NCI-H2107 treated with DMSO at 0.1 percent for 48 hours (cell line): ENCODE results near the gene AHCYL2.
"Not testable (repeated sequence)": the region's sequence is repeated elsewhere in the genome, so short reads cannot be mapped to it uniquely, and the experiment has no call there.

Experiments used
- DNase-seq: peaks from one replicate; lab custom pipeline; 2025; ENCODE audit not compliant: unreplicated experiment; lab: John Stamatoyannopoulos, UW

Gene AHCYL2

DNA sequence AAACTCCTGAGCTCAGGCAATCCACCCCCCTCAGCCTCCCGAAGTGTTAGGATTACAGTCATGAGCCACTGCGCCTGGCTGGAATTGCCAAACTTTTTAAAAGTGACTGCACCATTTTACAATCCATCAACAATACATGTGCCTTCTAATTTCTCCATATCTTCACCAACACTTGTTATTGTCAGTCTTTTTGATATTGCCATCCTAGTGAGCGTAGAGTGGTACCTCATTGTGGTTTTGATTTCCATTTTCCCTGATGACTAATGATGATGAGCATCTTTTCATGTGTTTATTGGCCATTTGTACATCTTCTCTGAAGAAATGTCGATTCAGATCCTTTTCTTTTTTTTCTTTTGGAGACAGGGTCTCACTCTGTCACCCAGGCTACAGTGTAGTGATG, 187.7 kb downstream of the AHCYL2 start:
- no peak for DNase-seq

- no peak for DNase-seq
These were observed 192.2 kb downstream of the AHCYL2 start for GRCh38 chr7:129417073-129417472.

GRCh38 chr7:129421717-129422250, 197.0 kb downstream of the AHCYL2 start:
- no peak for DNase-seq

DNA sequence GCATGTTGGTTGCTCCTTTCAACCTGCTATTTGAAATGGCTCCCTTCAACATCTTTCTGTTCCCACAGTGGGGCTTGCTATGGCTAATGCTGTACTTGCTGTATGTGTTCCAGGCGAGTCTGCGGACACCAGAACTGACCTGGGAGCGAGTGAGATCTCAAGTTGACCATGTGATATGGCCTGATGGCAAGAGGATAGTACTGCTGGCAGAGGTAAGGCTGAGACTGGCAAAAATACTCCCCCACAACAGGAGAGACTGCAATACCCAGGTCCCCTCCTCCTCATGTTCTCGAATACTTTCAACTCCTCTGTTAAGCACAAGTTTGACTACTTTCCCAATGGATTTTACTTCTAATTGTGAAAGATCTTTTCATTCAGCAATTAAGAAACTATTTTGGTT, 197.9 kb downstream of the AHCYL2 start:
- DNase-seq = no peak

- DNase-seq = no peak
These were observed 199.0 kb downstream of the AHCYL2 start for GRCh38 chr7:129423700-129424410.

DNA sequence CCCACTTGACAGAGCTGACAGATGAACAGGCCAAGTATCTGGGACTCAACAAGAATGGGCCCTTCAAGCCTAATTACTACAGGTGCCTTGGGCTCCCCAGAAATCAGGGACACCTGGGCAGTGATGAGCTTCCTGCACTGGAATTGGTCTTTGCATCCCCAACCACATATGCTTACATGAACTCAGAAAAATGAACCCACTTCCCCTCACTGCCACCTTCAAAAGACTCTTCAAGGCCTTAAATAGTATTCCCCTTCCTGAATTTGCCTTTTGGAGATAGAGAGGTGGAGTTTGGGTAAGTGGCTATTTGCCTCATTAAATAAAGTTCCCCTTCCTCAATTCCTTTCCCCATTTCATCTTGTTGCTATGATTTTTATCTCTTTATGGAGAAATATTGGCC, 201.7 kb downstream of the AHCYL2 start:
- DNase-seq = no peak

DNA sequence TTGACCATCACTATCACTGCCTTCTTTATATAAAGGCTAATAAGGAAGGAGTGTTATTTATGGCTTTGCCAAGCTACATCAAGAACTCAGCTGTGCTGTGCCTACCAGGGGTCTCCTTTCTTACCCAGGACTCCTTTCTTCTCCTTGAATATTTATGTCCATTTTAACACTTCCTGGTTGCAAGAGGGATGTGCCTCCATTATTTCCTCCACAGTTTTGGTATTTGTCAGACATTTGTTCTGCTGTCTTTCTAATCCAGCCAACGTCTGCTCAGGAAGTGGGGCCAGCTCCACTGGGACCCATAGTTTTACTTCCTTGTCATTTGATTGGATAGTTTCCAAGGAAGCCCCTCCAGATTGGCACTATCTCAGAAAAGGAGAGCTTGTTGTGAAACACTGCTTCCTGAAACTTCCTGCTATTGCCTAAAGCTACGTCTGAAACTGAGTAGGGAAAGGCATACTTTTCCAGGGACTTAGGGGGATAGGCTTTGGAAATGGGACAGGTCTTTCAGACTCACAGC, 202.8 kb downstream of the AHCYL2 start:
- no peak for DNase-seq

DNA sequence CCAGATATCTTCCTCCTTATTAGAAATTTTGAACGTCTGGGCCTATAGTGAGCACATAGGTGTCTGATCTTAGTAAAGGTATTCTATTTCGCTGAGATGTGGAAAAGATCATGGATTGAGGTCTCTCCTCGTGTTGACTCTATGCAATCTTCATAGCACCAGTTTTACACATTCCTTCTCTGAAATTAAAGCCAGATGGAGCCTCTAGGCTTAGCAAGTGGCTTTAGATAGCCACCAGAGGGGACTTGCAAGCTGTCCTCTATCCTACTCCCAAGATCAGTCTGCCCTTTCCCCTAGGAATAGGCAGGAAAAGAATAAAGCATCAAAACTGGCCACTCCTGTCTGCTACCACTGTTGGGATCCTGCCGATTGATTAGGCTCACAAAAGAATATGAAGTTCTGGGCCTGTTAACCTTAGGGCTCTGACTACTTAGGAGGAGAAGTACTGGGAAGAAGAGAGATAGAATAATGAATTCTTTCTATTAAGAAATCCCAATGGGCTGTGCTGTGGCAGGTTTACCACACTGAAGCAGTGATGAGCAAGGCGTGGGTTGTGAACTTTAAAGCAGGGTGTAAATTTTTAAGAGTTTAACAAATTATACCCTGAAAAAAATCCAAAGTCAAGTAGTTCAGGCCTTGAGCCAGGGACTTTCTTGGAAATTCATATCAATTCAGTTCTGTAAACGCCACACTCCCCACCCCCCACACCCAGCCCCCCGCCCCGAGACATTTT, 207.2 kb downstream of the AHCYL2 start:
- DNase-seq = no peak

DNA sequence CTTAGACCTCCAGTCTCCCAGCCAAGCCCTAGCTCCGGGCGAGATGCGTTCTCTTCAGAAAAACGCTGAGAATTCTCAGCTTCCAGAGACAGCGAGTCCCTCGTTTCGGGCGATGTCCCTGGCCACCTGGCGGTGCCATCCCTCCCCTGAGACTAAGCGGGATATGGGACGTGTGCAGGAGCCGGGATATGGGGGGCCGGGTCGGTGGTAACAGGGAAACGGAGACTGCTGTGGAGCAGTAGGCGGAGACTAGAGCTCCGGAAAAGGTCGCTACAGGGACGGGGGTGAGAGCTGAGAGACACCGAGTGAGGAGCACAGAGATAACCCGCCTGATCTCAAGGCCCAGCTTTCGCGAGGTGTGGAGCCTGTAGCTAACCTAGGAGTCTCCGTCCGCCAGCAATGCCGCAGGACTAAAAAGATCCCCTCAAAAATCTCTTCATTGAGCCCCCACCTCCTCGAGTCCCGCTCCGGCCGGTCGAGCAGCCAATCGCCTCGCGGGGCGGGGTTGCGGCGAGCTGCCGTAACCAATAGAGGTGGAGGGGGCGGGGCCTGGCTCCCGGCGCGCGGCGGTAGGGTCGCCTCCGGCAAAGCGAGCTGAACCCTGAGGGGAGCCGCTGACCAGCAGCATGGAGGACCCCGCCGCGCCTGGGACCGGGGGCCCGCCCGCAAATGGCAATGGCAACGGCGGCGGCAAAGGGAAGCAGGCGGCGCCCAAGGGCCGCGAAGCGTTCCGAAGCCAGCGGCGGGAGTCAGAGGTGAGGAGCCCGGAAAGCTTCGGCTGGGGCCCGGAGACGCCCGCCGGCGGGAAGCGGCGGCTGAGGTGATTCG, 209.2 kb downstream of the AHCYL2 start, which contains the start of gene STRIP2:
TSS of gene STRIP2 (plus strand) at position 586 of the 828 bp plus-strand sequence. CDS start at position 627, 41 bp downstream.
- peak; percentile 83 for DNase-seq

- DNase-seq = no peak
These were observed 210.0 kb downstream of the AHCYL2 start for GRCh38 chr7:129434675-129435318.

- no peak for DNase-seq
These were observed 210.6 kb downstream of the AHCYL2 start for GRCh38 chr7:129435414-129435829.

DNA sequence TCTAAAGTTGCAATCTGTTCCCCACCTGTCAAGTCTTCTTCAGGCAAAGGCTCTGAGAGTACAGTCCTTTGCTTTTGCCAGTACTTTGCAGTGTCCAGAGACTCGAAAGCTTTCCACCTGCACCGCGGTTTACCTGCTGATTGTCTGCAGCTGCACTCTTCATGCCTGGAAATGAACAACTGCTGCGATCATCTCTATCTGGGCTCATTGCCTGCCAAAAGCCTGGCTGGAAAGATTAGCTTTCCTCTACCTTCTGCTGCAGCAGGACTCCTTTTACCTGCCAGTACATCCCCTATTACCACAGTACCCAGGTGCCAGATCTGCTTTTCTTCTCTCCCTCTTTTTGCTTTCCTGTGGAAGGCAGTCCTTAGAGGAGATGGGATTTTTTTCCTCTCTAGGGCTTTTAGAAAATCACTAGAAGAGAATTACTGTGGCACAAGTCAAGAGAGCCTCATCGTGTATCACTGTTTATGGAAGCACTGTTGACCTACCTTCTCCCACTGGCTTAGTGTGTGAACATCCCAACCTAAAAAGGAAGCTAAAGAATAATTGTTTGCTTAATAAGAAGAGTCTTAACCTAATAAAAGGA, 211.6 kb downstream of the AHCYL2 start:
- peak; percentile 91 for DNase-seq

- DNase-seq = no peak
These were observed 212.4 kb downstream of the AHCYL2 start for GRCh38 chr7:129437190-129437589.

DNA sequence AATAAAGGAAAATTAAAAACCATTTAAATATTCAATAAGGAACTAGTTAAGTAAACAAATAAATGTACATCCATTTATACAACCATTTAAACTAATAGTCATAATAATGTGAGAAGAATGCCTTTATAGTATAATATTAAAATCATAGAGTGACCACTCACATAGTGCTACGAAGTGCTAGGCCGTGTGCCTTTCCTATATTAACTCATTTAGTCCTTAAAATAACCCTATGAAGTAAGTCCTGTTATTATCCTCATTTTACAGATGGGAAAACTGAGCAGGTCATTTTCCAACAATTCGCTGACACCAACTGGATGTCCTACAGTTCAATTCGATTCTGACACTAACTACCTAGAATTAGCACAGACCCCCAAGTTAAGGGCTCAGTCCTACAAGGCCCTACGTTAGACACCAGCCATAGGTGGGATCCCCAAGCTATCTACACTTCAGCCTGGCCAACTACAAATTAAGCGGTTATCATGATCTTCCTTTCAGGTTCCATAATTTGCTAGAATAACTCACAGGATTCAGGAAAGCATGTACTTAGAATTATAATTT, 213.5 kb downstream of the AHCYL2 start:
- no peak for DNase-seq

GRCh38 chr7:129438839-129439651, 214.2 kb downstream of the AHCYL2 start:
- DNase-seq = no peak

DNA sequence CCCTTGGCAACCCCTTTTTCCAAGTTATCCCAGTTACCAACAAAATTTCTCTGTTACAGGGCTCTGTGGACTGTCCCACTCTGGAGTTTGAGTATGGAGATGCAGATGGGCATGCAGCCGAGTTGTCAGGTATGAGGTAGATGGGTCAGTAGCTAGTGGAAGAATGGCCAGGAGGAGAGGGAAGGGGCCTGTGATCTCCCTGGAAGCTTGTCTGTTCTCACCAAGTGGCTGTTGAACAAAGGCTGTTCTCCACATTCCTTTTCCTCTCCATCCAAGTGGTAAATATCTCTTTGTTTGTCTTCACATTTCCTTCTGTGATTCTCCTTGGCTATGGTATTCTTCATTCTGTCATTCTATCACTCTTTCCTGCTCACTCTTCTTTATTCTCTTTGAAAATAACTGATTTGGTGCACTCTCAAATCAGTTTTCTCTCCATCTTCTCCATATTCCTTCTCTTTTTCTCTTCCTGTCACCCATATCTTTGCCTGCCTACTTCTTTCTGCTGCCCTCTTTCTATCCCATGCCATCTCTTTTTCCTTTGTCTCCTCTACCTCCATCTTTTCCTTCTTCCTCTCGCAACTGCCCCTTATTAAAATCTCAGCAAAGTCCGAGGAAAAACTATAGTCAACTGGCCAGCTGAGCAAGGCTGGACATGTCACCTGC, 215.3 kb downstream of the AHCYL2 start:
- DNase-seq = no peak

GRCh38 chr7:129443612-129444011, 218.8 kb downstream of the AHCYL2 start:
- DNase-seq = no peak

DNA sequence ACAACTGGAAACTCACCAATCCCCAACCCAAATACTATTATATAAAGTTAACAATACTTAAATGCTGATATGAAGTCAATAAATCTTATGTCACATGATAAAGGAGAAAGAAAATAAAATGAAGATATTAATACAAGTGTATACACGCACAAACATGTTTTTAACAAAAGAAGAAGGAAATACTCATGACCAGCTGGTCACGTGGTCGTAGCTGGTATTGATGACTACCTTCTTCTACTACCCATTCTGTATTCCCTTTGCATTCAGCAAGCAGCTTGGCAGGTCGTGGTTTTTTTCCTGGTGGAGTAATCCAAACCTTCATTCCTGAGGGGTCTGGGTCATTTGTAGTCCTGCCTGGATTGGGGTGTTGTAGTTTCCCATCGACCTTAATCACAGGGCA, 219.9 kb downstream of the AHCYL2 start:
- DNase-seq = not testable (repeated sequence)
